SK-N-SH (cell line): ENCODE measurements around the gene SH3BP4. TPM values are rescaled to one million over a fixed set of nuclear protein-coding genes. Genes with fewer than 3 reads are reported as not detected.
A peak's percentile ranks its signal among the peaks of the same experiment; 100 is the strongest.

ENCODE experiments used
- CTCF ChIA-PET: fragments of 300-600, 350-600 bp; formaldehyde crosslinking; extraction: SDS; loops from one replicate; lab custom pipeline; 2021; lab: Yijun Ruan, JAX
- POLR2A ChIA-PET: fragments of 350-600 bp; sonication (Branson Sonifier 250); formaldehyde crosslinking; extraction: SDS; loops from one replicate; lab custom pipeline; 2020; ENCODE audit warnings: antibody characterized with exemption, inconsistent platforms; lab: Yijun Ruan, JAX
- DNase-seq: peaks from one replicate; pipeline ENCODE4 v3.0.0; 2012
- H2AFZ ChIP-seq: fragments of 200-600 bp; sonication (generic); 2 replicates; pipeline ENCODE4 v1.8.1; 2016; ENCODE audit warnings: antibody characterized with exemption, mild to moderate bottlenecking, low read depth
- H3F3A ChIP-seq: fragments of 200-600 bp; sonication (generic); replicated peaks from 2 replicates; pipeline ENCODE3; 2016; ENCODE audit warnings: antibody characterized with exemption, mild to moderate bottlenecking; ENCODE audit not compliant: insufficient read depth
- H3K27ac ChIP-seq, 2 experiments: fragments of 200-500 bp in 1 of 2; fragments of 200-600 bp in 1 of 2; sonication (Bioruptor generic) in 1 of 2; sonication (generic), shearing (Covaris generic) in 1 of 2; 2 replicates each; pipeline versions ENCODE4 v1.5.1 to v1.6.1; 2014 to 2016; ENCODE audit warnings: low read depth in 2 of 2, inconsistent platforms in 1 of 2, low read length in 1 of 2, mild to moderate bottlenecking in 1 of 2, mixed read lengths in 1 of 2
- H3K27me3 ChIP-seq: fragments of 200-600 bp; sonication (generic), shearing (Covaris generic); 2 replicates; pipeline ENCODE4 v1.6.1; 2016; ENCODE audit warnings: mixed run types; ENCODE audit not compliant: insufficient read depth
- H3K36me3 ChIP-seq, 2 experiments: fragments of 200-500 bp in 1 of 2; fragments of 200-600 bp in 1 of 2; sonication (Bioruptor generic) in 1 of 2; sonication (generic) in 1 of 2; replicated peaks in 1 of 2; 2 replicates each; pipeline versions ENCODE3 to v1.5.1; 2014 to 2016; ENCODE audit warnings: low read length in 1 of 2, mild to moderate bottlenecking in 1 of 2; ENCODE audit not compliant: insufficient read depth in 2 of 2, control insufficient read depth in 1 of 2
- H3K4me1 ChIP-seq, 2 experiments: fragments of 200-500 bp in 1 of 2; fragments of 200-600 bp in 1 of 2; sonication (Bioruptor generic) in 1 of 2; sonication (generic), shearing (Covaris generic) in 1 of 2; 2 replicates each; pipeline versions ENCODE4 v1.5.1 to v1.6.1; 2014 to 2016; ENCODE audit warnings: low read depth in 1 of 2, low read length in 1 of 2, mixed run types in 1 of 2; ENCODE audit not compliant: insufficient read depth in 2 of 2, control insufficient read depth in 1 of 2
- H3K4me2 ChIP-seq: fragments of 200-600 bp; sonication (generic), shearing (Covaris generic); 2 replicates; pipeline ENCODE4 v1.6.1; 2017; ENCODE audit warnings: mixed run types
- H3K4me3 ChIP-seq, 2 experiments: fragments of 200-500 bp in 1 of 2; fragments of 200-600 bp in 1 of 2; sonication (Bioruptor generic) in 1 of 2; sonication (generic), shearing (Covaris generic) in 1 of 2; 2 replicates each; pipeline versions ENCODE4 v1.5.1 to v1.8.1; 2014 to 2016; ENCODE audit warnings: low read depth in 2 of 2, inconsistent platforms in 1 of 2, low read length in 1 of 2, mild to moderate bottlenecking in 1 of 2, mixed read lengths in 1 of 2, moderate library complexity in 1 of 2
- H3K79me2 ChIP-seq: fragments of 200-600 bp; sonication (generic); 2 replicates; pipeline ENCODE4 v1.8.1; 2017; ENCODE audit warnings: mild to moderate bottlenecking; ENCODE audit not compliant: insufficient read depth
- H3K9ac ChIP-seq: fragments of 200-600 bp; sonication (generic); 2 replicates; pipeline ENCODE4 v1.6.1; 2017; ENCODE audit warnings: mixed run types
- H3K9me2 ChIP-seq: fragments of 200-600 bp; sonication (generic); 2 replicates; pipeline ENCODE4 v1.6.1; 2017; ENCODE audit warnings: mixed run types
- H3K9me3 ChIP-seq: fragments of 200-600 bp; sonication (generic); 2 replicates; pipeline ENCODE4 v1.6.1; 2017; ENCODE audit warnings: mixed run types, mild to moderate bottlenecking, moderate library complexity
- H4K20me1 ChIP-seq: fragments of 200-600 bp; sonication (generic); 2 replicates; pipeline ENCODE4 v1.6.1; 2017; ENCODE audit warnings: mild to moderate bottlenecking, mixed run types; ENCODE audit not compliant: insufficient read depth
- ELF1 ChIP-seq: IDR thresholded peaks from 2 replicates; pipeline ENCODE4 v1.4.0; 2012
- FOSL2 ChIP-seq: IDR thresholded peaks from 2 replicates; pipeline ENCODE4 v1.4.0; 2012; ENCODE audit warnings: low read depth, mild to moderate bottlenecking, moderate library complexity, borderline replicate concordance
- GATA2 ChIP-seq: sonication (generic); formaldehyde crosslinking; IDR thresholded peaks from 2 replicates; pipeline ENCODE4 v1.5.0; 2020; ENCODE audit warnings: mild to moderate bottlenecking, missing genetic modification reagents
- JUND ChIP-seq: IDR thresholded peaks from 2 replicates; pipeline ENCODE4 v1.4.0; 2012
- MEF2A ChIP-seq: IDR thresholded peaks from 2 replicates; pipeline ENCODE4 v1.4.0; 2012; ENCODE audit warnings: low read depth, borderline replicate concordance
- MXI1 ChIP-seq: IDR thresholded peaks from 2 replicates; pipeline ENCODE4 v1.6.1; 2012; ENCODE audit warnings: mild to moderate bottlenecking, low read depth, low read length, improper control_type of control experiment
- NRF1 ChIP-seq: IDR thresholded peaks from 2 replicates; pipeline ENCODE4 v1.6.1; 2012; ENCODE audit warnings: low read depth, mild to moderate bottlenecking, low read length
- RAD21 ChIP-seq: IDR thresholded peaks from 2 replicates; pipeline ENCODE4 v1.6.1; 2012; ENCODE audit warnings: mild to moderate bottlenecking, low read length
- RXRA ChIP-seq: IDR thresholded peaks from 2 replicates; pipeline ENCODE4 v1.4.0; 2012; ENCODE audit warnings: low read depth, mild to moderate bottlenecking, borderline replicate concordance
- TCF12 ChIP-seq: IDR thresholded peaks from 2 replicates; pipeline ENCODE4 v1.4.0; 2012
- YY1 ChIP-seq: IDR thresholded peaks from 2 replicates; pipeline ENCODE4 v1.4.0; 2012; ENCODE audit warnings: low read depth, mild to moderate bottlenecking
- WGBS: methylation state at CpG from one replicate; pipeline ENCODE4 v1.1.6; 2017; ENCODE audit warnings: low lambda C conversion rate; 5-methylcytosine and 5-hydroxymethylcytosine counted together
- polyA plus RNA-seq, 3 experiments: library from polyadenylated mRNA; depleted of rRNA; stranded (reverse); fragments of >200 nt; gene quantifications; 2 replicates each; pipeline ENCODE4 v1.2.3, GENCODE V29; 2012
- TF ChIP-seq, protein P1 (sequence below): fragments of 150-350 bp; IDR thresholded peaks from 2 replicates; pipeline ENCODE4 v1.6.1; 2017; ENCODE audit warnings: antibody characterized with exemption, low read length, low read depth, borderline replicate concordance
- TF ChIP-seq, protein P2 (sequence below): IDR thresholded peaks from 2 replicates; pipeline ENCODE4; 2012

Gene SH3BP4
- polyA plus RNA-seq, 1 of the 3 experiments (the other 2 are of a cell fraction) = 27.7 TPM

DNA sequence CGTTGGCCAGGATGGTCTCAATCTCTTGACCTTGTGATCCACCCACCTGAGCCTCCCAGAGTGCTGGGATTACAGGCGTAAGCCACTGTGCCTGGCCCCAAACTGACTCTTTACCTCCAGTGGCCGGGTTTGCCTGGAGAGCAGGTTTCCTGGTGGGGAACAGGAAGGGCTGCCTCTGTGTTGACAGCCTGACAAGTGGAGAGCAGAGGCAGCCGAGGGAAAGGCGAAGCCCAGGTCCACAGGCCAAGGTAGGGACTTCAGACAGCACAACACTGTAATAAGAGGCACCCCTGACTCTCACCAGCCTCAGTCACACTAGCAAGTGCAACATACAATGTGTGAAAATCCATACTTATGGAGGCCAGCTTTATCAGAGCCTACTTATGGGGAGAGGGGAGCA is 16.5 kb upstream of the SH3BP4 start:
- no peak for DNase-seq
- CTCF ChIA-PET = no interaction called here

DNA sequence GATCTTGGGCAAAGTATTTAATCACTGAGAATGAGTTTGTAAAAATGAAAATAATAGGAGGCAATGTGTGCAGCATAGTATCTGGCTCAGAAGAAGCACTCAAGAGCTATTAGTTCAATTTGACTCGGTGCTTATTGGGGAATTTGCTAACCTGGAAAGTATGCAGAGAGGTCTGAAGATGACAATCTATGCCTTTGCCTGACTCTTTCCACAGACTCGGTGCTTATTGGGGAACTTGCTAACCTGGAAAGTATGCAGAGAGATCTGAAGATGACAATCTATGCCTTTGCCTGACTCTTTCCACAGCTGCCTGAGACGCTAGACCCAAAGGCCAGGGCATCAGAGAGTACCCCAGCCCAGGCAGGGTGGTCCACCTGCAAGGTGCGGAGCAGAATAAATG is 12.2 kb upstream of the SH3BP4 start:
- TF ChIP-seq GATA2 = no peak
- no peak for TF ChIP-seq MEF2A
- no peak for TF ChIP-seq FOSL2
- TF ChIP-seq RXRA = no peak
- peak; percentile 12; the same call in 1 of the 2 replicates for TF ChIP-seq TCF12
- no peak for TF ChIP-seq YY1
- no peak for TF ChIP-seq MXI1
- TF ChIP-seq, protein P1, sequence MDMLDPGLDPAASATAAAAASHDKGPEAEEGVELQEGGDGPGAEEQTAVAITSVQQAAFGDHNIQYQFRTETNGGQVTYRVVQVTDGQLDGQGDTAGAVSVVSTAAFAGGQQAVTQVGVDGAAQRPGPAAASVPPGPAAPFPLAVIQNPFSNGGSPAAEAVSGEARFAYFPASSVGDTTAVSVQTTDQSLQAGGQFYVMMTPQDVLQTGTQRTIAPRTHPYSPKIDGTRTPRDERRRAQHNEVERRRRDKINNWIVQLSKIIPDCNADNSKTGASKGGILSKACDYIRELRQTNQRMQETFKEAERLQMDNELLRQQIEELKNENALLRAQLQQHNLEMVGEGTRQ = no peak
- no peak for DNase-seq
- H3K4me1 ChIP-seq = no peaks in the 10 kb centered on the region
- H3F3A ChIP-seq = no peaks in the 10 kb centered on the region
- 48% methylated on average over 4 of the region's 4 CpGs for WGBS
- no peaks in the 10 kb centered on the region for H3K9me2 ChIP-seq
- CTCF ChIA-PET = no interaction called here
- no peaks in the 10 kb centered on the region for H3K79me2 ChIP-seq
- no peak overlapping the region for H2AFZ ChIP-seq
- no peaks in the 10 kb centered on the region for H3K9me3 ChIP-seq
- no peaks in the 10 kb centered on the region for H3K27me3 ChIP-seq
- POLR2A ChIA-PET = interaction anchor here (0.5 kb wide), 1 partner anchor 10 kb away, joined by 5 read pairs; no protein-coding TSS in a partner anchor
- no peak overlapping the region for H3K9ac ChIP-seq
- no peaks in the 10 kb centered on the region for H4K20me1 ChIP-seq
- H3K36me3 ChIP-seq = no peaks in the 10 kb centered on the region
- H3K27ac ChIP-seq = no peak overlapping the region
- no peak overlapping the region for H3K4me2 ChIP-seq
- no peak overlapping the region for H3K4me3 ChIP-seq

More for the DNA sequence above, 16.5 kb upstream of the SH3BP4 start:
- Histone ChIP-seq H3K79me2 (no peaks in the 10 kb centered on the region), H3K36me3 (no peaks in the 10 kb centered on the region), H3K9ac (no peak overlapping the region), H2AFZ (no peak overlapping the region), H3F3A (no peaks in the 10 kb centered on the region), H3K9me3 (no peaks in the 10 kb centered on the region), H4K20me1 (no peaks in the 10 kb centered on the region), H3K27ac (no peak overlapping the region), H3K27me3 (no peaks in the 10 kb centered on the region), H3K9me2 (no peaks in the 10 kb centered on the region), H3K4me3 (no peak overlapping the region), H3K4me1 (peaks cover 0 to 3% of the 10 kb centered on the region in 2 experiments; a peak in 1 of 4 replicates), H3K4me2 (no peak overlapping the region)
- TF ChIP-seq JUND (no peak), RAD21 (no peak), ELF1 (no peak), NRF1 (no peak), MXI1 (no peak)
- TF ChIP-seq, protein P1 = no peak
- TF ChIP-seq, protein P2, sequence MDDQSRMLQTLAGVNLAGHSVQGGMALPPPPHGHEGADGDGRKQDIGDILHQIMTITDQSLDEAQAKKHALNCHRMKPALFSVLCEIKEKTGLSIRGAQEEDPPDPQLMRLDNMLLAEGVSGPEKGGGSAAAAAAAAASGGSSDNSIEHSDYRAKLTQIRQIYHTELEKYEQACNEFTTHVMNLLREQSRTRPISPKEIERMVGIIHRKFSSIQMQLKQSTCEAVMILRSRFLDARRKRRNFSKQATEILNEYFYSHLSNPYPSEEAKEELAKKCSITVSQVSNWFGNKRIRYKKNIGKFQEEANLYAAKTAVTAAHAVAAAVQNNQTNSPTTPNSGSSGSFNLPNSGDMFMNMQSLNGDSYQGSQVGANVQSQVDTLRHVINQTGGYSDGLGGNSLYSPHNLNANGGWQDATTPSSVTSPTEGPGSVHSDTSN = no peak
- POLR2A ChIA-PET = no interaction called here
- WGBS = 93% methylated on average over 5 of the region's 5 CpGs
